Measurements from ENCODE around the gene GNG3.
"Not testable (repeated sequence)": the region's sequence is repeated elsewhere in the genome, so short reads cannot be mapped to it uniquely, and the experiment has no call there.

GNG3 gene

DNA sequence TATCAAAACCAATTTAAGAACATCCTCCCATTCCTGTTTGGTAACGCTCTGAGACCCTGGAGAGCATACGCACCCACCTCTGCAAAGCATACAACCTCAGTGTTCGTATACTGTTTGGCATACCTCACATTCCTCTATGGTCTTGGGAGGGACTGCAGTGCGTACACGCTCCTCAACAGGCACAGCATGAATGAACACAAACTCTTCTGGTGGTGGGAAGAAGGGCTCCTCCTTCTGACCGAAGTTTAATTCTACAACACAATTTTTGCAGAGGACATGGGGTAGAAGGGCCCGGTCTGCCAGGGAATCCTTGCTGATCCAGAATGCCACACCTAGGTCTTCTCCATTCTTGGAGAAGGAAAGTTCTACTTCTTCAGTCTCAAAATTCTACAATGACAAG is 14.5 kb downstream of the GNG3 start:
- no peak for DNase-seq

DNA sequence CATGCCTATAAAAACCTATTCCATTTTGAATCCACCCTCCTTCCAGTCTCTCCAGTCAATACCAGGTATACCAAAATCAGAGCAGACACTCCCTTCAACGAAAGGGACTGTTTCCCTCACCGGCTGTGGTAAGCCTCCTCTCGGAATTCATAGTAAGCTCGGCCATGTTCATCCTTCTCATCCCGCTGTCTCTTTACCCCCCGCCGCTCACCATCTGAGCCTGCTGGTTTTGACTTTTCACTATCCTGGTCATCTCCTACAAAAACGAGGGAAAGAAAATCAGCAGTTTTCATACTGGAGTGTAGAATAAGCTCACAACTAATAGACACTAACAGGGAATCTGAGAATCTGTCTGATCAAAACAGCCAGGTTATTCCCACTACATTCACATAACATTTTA is 16.7 kb downstream of the GNG3 start:
- no peak for DNase-seq

DNA sequence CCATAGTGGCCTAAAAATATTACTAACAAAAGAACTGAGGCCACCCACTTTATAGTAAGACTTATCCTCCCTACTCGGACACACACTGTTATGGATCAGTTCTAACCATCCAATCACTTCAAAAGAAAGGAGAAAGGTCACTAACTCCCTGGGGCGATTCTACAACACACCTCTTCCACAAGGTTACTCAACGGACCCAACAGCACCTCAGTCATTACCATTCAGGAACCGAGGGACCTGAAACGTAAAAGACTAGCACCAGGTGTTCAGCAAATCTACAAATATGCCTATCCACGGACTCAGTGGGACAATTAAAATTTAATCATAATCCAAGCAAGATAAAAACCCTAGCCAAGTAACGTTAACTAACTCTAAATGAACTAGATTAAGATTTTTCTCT is 18.2 kb downstream of the GNG3 start:
- no peak for DNase-seq

- no peak for DNase-seq
Observed at GRCh38 chr11:62726156-62726914, 18.9 kb downstream of the GNG3 start.

GRCh38 chr11:62726915-62727164 is 19.4 kb downstream of the GNG3 start:
- no peak for DNase-seq

DNA sequence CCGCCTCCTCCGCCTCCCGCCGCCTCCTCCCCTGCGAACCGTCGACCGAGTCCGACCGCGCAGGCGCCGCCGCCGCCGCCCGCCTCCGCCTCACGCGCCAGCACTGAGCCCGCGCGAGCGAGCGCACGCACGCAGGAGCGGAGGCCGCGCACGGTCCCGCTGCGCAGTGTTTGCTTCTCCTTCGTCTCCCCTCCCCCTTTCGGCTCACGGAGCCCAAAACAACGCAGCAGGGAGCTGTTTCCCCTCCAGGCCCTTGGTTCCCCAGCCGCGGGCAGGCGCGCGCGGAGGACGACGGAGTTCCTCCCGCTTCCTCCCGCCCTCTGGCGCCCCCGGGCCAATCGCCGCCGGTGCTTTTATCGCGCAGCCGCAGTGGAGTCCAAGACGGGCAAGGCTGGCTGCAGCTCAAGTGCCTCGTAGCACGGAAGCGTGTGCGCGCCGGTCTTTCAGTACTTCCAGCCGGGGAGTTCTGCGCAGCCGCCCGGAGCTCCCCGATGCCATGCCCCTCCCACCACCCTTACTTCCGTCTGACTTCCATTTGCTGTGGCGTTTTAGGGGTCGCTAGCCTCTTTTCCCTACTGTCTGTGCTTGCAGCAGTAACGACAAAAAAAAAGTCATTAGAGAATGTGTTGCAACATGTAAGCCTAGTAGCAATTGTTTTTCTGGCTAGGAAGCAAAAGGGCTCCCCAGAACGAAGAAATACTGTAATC is 19.8 kb downstream of the GNG3 start, which contains the start of gene HNRNPUL2:
Gene HNRNPUL2 (minus strand): TSS at position 293 of the 707 bp plus-strand sequence. CDS start 301 bp downstream, outside the sequence.
- DNase-seq: peak; percentile 98

DNA sequence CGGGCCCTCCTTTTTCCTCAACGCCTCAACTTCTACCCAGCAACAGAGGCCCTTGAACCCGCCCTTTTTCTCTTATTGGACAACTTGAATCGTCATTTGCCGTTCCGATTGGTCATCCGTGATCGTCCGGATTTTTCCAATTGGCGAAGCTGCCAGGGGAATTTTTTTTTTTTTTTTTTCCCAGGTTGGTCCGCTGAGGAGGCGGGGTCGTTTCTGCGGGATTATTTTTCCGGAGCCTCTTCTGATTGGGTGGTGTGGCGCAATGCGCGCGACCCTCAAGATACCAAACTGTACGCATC is 20.3 kb downstream of the GNG3 start:
- DNase-seq: peak; percentile 86

- DNase-seq: peak; percentile 89
Observed at GRCh38 chr11:62728171-62728988, 20.9 kb downstream of the GNG3 start, which contains the start of gene TTC9C. TTC9C (plus strand) TSS chr11:62728486; CDS start chr11:62728849, 363 bp downstream.

GRCh38 chr11:62730076-62730475 is 22.6 kb downstream of the GNG3 start:
- not testable (repeated sequence) for DNase-seq

- DNase-seq: no peak
Observed at GRCh38 chr11:62732830-62733229, 25.4 kb downstream of the GNG3 start.

DNA sequence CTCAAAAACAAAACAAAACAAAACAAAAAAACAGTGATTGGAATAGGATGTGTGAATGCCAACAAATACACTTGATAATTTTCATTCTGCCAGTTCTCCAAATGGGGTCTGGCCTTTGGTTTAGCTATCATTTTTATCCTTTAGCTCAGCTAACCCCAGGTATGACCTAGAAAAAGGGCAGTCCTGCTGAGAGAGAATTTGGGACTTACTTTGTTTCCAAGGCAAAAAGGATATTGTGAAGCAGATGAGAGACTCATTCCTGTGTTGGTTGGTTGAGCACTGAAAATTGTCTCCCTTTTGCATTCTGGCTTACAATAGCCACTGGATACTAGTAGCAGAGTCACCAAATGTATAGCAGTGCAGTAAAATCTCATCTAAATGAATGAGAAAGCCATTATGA is 29.7 kb downstream of the GNG3 start:
- DNase-seq: no peak

GRCh38 chr11:62747475-62748160 is 40.1 kb downstream of the GNG3 start:
- no peak for DNase-seq

DNA sequence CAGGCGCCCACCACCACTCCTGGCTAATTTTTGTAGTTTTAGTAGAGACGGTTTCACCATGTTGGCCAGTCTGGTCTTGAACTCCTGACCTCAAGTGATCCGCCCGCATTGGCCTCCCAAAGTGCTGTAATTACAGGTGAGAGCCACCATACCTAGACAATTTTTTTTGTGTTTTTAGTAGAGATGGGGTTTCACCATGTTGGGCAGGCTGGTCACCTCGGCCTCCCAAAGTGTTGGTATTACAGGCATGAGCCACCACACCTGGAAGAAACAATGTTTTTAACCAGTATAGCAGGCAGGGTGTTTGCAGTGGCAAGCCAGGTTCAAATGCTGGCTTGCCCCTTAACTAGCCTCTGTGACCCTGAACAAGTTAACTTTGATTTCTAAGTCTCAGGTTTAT is 42.5 kb downstream of the GNG3 start:
- DNase-seq: not testable (repeated sequence)

DNA sequence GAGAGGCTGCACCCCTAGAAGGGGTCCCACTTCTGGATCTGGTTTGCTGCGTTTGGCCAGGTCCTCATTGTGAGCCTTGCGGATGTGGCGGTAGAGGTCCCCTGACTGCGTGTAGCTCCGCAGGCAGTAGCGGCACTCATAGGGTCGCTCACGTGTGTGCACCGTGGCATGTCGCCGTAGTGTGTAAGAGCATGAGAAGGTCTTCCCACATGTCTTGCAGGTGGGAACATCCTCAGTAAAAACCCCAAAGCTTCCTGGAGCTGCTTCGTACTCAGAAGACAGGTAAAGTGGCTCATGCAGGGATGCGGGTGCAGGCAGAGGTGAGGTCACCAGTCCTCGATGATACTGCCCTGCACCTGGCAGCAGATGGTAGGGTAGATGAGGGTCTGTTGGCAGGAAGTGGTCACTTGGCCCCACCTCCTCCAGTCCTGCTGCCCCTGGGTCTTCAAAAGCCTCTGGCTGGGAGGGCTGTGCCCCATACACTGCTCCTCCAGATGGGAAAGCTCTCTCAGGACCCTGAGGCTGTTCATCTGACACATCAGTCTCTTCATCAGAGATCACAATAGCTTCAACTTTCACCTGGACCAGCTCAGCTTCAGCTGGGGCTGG is 44.8 kb downstream of the GNG3 start:
- no peak for DNase-seq

GRCh38 chr11:62752994-62753735 is 45.7 kb downstream of the GNG3 start:
- peak; percentile 10 for DNase-seq

DNA sequence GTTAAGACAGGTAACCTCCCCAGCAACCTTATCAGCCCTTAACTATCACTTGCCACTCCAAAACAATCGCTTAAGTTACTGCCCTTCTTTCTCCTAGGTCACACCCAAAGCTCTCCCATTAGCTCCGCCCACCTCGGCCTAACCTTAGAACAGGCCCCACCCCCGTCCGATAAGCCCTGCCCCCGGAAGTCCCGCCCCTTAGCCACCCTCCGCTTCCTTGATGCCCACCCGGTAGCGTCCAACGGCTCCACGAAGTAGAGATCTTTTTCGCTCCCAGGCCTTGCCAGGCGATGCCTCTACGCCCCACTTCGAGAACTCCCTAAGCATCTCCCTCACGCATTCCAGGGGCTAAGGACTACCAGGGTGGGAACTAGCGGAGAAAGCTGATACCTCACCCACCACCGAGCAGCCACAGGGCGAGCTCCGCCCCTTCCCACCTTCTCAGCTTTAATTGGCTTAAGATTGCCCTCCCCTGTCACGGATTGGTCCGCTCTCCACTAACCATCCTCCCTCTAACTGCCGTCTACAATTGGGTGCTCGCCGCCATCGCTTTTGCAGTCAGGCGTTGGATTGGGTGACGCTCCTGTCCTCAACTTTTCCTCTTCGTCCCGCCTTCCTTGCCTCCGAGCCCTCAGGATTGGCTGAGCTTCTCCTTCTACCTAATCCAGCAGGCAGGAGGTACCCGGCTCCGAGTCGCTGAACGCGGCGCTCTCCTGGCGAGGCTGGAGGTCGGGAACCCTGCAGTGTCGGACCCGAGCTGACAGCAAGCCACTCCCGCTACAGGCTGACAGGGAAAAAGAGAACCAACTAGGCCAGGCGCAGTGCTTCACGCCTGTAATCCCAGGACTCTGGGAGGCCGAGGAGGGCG is 46.5 kb downstream of the GNG3 start, which contains the start of gene ZBTB3:
Gene ZBTB3 (minus strand): TSS at position 425 of the 868 bp plus-strand sequence. CDS start 496 bp downstream, outside the sequence.
- peak; percentile 97 for DNase-seq

DNA sequence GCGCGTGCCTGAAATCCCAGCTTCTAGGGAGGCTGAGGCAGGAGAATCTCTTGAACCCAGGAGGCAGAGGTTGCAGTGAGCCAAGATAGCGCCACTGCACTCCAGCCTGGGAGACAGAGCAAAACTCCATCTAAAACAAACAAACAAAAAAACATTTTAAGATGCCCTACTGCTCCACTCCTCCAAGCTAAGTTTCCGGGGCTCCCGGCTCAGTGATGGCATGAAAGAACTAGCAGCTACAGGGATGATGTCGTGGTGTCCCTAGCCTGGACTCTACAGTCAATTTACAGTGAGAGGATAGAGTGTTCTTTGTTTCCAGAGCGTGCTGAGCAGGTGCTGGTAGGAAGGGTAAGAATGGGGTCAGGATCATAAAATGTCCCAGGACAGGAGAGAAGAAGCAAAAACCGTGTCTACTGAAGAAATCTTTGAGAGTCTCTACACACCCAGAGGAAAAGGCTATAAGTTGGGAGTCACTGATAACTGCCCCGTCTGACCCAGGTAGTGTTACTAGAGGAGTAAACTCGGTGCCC is 47.7 kb downstream of the GNG3 start:
- DNase-seq: no peak

DNA sequence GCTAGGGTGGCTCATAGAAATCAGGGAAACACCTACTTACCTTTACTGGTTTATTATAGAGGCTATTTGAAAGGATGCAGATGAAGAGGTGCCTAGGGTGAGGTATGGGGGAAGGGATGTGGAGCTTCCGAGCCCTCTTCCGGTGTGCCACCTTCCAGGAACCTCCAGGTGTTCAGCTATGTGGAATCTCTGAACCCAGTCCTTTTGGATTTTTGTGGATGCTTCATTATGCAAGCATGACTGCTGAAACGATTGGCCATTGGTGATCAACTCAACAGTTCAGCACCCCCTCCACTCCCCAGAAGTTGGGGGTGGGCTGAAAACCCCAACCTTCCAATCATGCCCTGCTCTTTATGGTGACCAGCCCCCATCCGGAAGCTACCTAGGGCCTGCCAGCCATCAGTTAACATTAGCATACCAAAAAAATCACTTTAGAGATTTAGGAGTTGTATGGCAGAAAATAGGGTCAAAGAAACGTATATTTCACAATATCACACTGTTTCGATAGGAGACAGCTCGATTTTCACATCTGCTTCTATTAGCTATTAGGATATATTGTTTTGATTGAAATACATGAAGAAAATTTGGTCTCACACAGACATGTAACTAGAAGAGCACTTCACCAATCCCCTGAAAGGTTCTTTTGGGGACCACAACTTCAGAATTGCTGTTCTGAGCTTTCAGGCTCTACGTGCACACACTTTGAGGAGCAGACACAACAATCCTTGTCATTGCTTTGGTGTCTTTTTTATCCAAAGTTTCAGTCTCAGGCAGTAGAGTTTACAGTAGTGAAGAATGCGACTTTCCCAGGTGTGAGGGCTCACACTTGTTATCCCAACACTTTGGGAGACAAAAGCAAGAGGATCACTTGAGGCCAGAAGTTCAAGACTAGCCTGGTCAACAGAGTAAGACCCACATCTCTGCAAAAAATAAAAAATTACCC is 50.6 kb downstream of the GNG3 start:
- DNase-seq: no peak

Measured in CD4-positive, alpha-beta T cell treated with Interleukin-6 for 4 hours (primary cell).